ENCODE results near the gene CDH4. TPM values are rescaled to one million over a fixed set of nuclear protein-coding genes. Genes with fewer than 3 reads are reported as not detected.

The CDH4 gene
- total and polyA plus RNA-seq, 2 of the 8 experiments (the other 6 are each of a cell fraction or from before 2014, with no cell fraction given): 4.3 to 7.9 TPM

GRCh38 chr20:61817575-61817974 is 565.5 kb downstream of the CDH4 start:
- Histone ChIP-seq H2BK12ac (ENCODE audit: low read depth, low read length) (no peak overlapping the region), H3K27ac (ENCODE audit: low read depth, low read length) (no peak overlapping the region), H3K9me3 (ENCODE audit: insufficient read depth in 2 of 2, low read depth in 1 of 2, low read length in 1 of 2) (no peaks in the 10 kb centered on the region), H3K27me3 (replicated peaks in 1 of 4; ENCODE audit: control insufficient read depth in 3 of 4, extremely low read depth in 1 of 4, insufficient read depth in 3 of 4, low read length in 3 of 4) (0 out of 7 replicates have a peak, but pooled peaks cover 0 to 3% (median 0%) of the 10 kb centered on the region in 4 experiments), H3K23ac (ENCODE audit: insufficient read length) (no peak overlapping the region), H3K79me2 (ENCODE audit: control insufficient read depth in 1 of 2, insufficient read depth in 2 of 2, low read length in 2 of 2) (no peaks in the 10 kb centered on the region), H4K91ac (replicated peaks; ENCODE audit: insufficient read length, low read length) (no peak overlapping the region), H4K20me1 (replicated peaks in 1 of 2; ENCODE audit: control insufficient read depth in 1 of 2, insufficient read depth in 2 of 2, low read length in 2 of 2) (no peaks in the 10 kb centered on the region), H2BK20ac (ENCODE audit: low read length) (no peak overlapping the region), H3K23me2 (ENCODE audit: low read depth, low read length) (no peaks in the 10 kb centered on the region), H3K4ac (replicated peaks; ENCODE audit: insufficient read length, low read depth, low read length) (no peak overlapping the region), H3K56ac (replicated peaks; ENCODE audit: insufficient read length, low read depth, low read length) (no peak overlapping the region), H2BK15ac (ENCODE audit: low read length) (no peak overlapping the region), H2AK5ac (ENCODE audit: low read depth, low read length) (no peak overlapping the region), H3K36me3 (ENCODE audit: control insufficient read depth in 2 of 4, insufficient read depth in 4 of 4, low read length in 3 of 4) (no peaks in the 10 kb centered on the region), H3K4me2 (ENCODE audit: insufficient read depth in 1 of 2, low read depth in 2 of 2, low read length in 2 of 2) (no peak overlapping the region), H3K79me1 (ENCODE audit: low read depth, low read length) (no peaks in the 10 kb centered on the region), H3K9ac (replicated peaks in 1 of 4; ENCODE audit: extremely low read depth in 1 of 4, low read depth in 3 of 4, low read length in 3 of 4) (no peak overlapping the region), H2BK5ac (ENCODE audit: low read depth, low read length) (no peak overlapping the region), H3K14ac (ENCODE audit: insufficient read length) (no peak overlapping the region), H3K4me3 (ENCODE audit: extremely low read depth in 1 of 4, insufficient read depth in 2 of 4, low read depth in 3 of 4, low read length in 4 of 4) (no peak overlapping the region), H2BK120ac (replicated peaks; ENCODE audit: low read depth, low read length) (no peak overlapping the region), H2AFZ (ENCODE audit: low read length) (no peak overlapping the region), H4K5ac (ENCODE audit: insufficient read length, low read depth, low read length) (no peak overlapping the region), H3K4me1 (replicated peaks in 1 of 4; ENCODE audit: control insufficient read depth in 3 of 4, insufficient read depth in 4 of 4, low read length in 3 of 4) (peaks cover 0 to 3% (median 0%) of the 10 kb centered on the region in 4 experiments; a peak in 1 of 7 replicates), H4K8ac (ENCODE audit: extremely low read depth, insufficient read depth, low read length) (peak overlapping the region; percentile 60; the same call in 1 of the 2 replicates), H3K18ac (ENCODE audit: extremely low read depth, low read length) (no peak overlapping the region)
- no peak for DNase-seq (ENCODE audit: low read depth in 1 of 2, low spot score in 2 of 2)
- WGBS, 2 experiments (ENCODE audit: extremely low coverage in 1 of 2, insufficient coverage in 1 of 2, insufficient read length in 1 of 2, insufficient replicate concordance in 2 of 2, low coverage in 1 of 2, low lambda C conversion rate in 2 of 2, missing lambda C conversion rate in 1 of 2): 86% methylated on average over 12 of the region's 13 CpGs; no CpG with 5 or more reads in 1 of the 2 experiments
- no peak for FAIRE-seq
- POLR2A ChIA-PET (ENCODE audit: partially characterized antibody): interaction anchor here (1.0 kb wide), 1 partner anchor 14 kb away, joined by 3 read pairs; no protein-coding TSS in a partner anchor
- CTCF ChIA-PET (ENCODE audit: partially characterized antibody): interaction anchor here (1.0 to 1.7 kb wide), 5 partner anchors 10 to 69 kb away, joined by 3 to 5 read pairs (median 4); no protein-coding TSS in a partner anchor
- TF ChIP-seq GABPA (IDR thresholded peaks at IDR 0.05; ENCODE audit: borderline replicate concordance, insufficient read depth, low read length): no peak
- no peak for TF ChIP-seq CEBPB (IDR thresholded peaks at IDR 0.05; ENCODE audit: low read depth, low read length)
- no peak for TF ChIP-seq CREB1 (IDR thresholded peaks at IDR 0.05)
- TF ChIP-seq YY1 (IDR thresholded peaks at IDR 0.05; ENCODE audit: low read depth, low read length): no peak
- TF ChIP-seq SIN3A (conservative IDR thresholded peaks at IDR 0.05 in 1 of 2, IDR thresholded peaks at IDR 0.05 in 1 of 2; ENCODE audit: low read depth in 1 of 2, low read length in 2 of 2): no peak
- no peak for TF ChIP-seq POLR2A (IDR thresholded peaks at IDR 0.05; ENCODE audit: control extremely low read depth in 1 of 2, low read depth in 2 of 2, low read length in 2 of 2)
- no peak for TF ChIP-seq TEAD4 (IDR thresholded peaks at IDR 0.05; ENCODE audit: low read depth, low read length)
- no peak for TF ChIP-seq ASH2L (IDR thresholded peaks at IDR 0.05; ENCODE audit: low read length)
- no peak for TF ChIP-seq CBX5 (IDR thresholded peaks at IDR 0.05; ENCODE audit: low read depth, low read length)
- no peak for TF ChIP-seq NRF1 (IDR thresholded peaks at IDR 0.05; ENCODE audit: low read depth, low read length)
- TF ChIP-seq RBBP5 (IDR thresholded peaks at IDR 0.05; ENCODE audit: borderline replicate concordance, low read depth, low read length): no peak
- no peak for TF ChIP-seq GTF2F1 (IDR thresholded peaks at IDR 0.05; ENCODE audit: borderline replicate concordance, low read depth, low read length)

Measured in H1 (cell line).